Measurements from ENCODE around the gene OR6M1.

The OR6M1 gene

GRCh38 chr11:123806249-123806648, at the start of gene OR6M1:
Gene OR6M1, minus strand, starts transcription at chr11:123806349. Its CDS starts 0 bp downstream, at chr11:123806349.
- in situ Hi-C loops (cut with MboI; ENCODE audit: low sequenced_read_pairs), result no loop called here

GRCh38 chr11:123853038-123853437, 46.9 kb upstream of the OR6M1 start:
- in situ Hi-C loops (cut with MboI; ENCODE audit: low sequenced_read_pairs), result no loop called here

GRCh38 chr11:123852321-123852720, 46.2 kb upstream of the OR6M1 start:
- in situ Hi-C loops (cut with MboI; ENCODE audit: low sequenced_read_pairs), result no loop called here

GRCh38 chr11:123851110-123851509, 45.0 kb upstream of the OR6M1 start:
- in situ Hi-C loops (cut with MboI; ENCODE audit: low sequenced_read_pairs), result no loop called here

GRCh38 chr11:123841174-123841573, 35.0 kb upstream of the OR6M1 start:
- in situ Hi-C loops (cut with MboI; ENCODE audit: low sequenced_read_pairs), result no loop called here

- in situ Hi-C loops (cut with MboI; ENCODE audit: low sequenced_read_pairs), result no loop called here
Observed at GRCh38 chr11:123839131-123839530, 33.0 kb upstream of the OR6M1 start.

- in situ Hi-C loops (cut with MboI; ENCODE audit: low sequenced_read_pairs), result no loop called here
Observed at GRCh38 chr11:123838659-123839058, 32.5 kb upstream of the OR6M1 start.

- in situ Hi-C loops (cut with MboI; ENCODE audit: low sequenced_read_pairs), result no loop called here
Observed at GRCh38 chr11:123838199-123838598, 32.0 kb upstream of the OR6M1 start.

GRCh38 chr11:123833095-123833494, 26.9 kb upstream of the OR6M1 start:
- in situ Hi-C loops (cut with MboI; ENCODE audit: low sequenced_read_pairs), result no loop called here

GRCh38 chr11:123829745-123830144, 23.6 kb upstream of the OR6M1 start:
- in situ Hi-C loops (cut with MboI; ENCODE audit: low sequenced_read_pairs), result no loop called here

GRCh38 chr11:123822599-123822998, 16.4 kb upstream of the OR6M1 start:
- in situ Hi-C loops (cut with MboI; ENCODE audit: low sequenced_read_pairs), result no loop called here

GRCh38 chr11:123822032-123822431, 15.9 kb upstream of the OR6M1 start:
- in situ Hi-C loops (cut with MboI; ENCODE audit: low sequenced_read_pairs), result no loop called here

- in situ Hi-C loops (cut with MboI; ENCODE audit: low sequenced_read_pairs), result no loop called here
Observed at GRCh38 chr11:123815122-123815521, 9.0 kb upstream of the OR6M1 start.

GRCh38 chr11:123801765-123802164, 4.4 kb downstream of the OR6M1 start:
- in situ Hi-C loops (cut with MboI; ENCODE audit: low sequenced_read_pairs), result no loop called here

GRCh38 chr11:123800036-123800435, 6.1 kb downstream of the OR6M1 start:
- in situ Hi-C loops (cut with MboI; ENCODE audit: low sequenced_read_pairs), result no loop called here

- in situ Hi-C loops (cut with MboI; ENCODE audit: low sequenced_read_pairs), result no loop called here
Observed at GRCh38 chr11:123799438-123799837, 6.7 kb downstream of the OR6M1 start.

- in situ Hi-C loops (cut with MboI; ENCODE audit: low sequenced_read_pairs), result no loop called here
Observed at GRCh38 chr11:123798513-123799252, 7.5 kb downstream of the OR6M1 start.

GRCh38 chr11:123798079-123798478, 8.1 kb downstream of the OR6M1 start:
- in situ Hi-C loops (cut with MboI; ENCODE audit: low sequenced_read_pairs), result no loop called here

GRCh38 chr11:123797541-123797940, 8.6 kb downstream of the OR6M1 start:
- in situ Hi-C loops (cut with MboI; ENCODE audit: low sequenced_read_pairs), result no loop called here

GRCh38 chr11:123797114-123797513, 9.0 kb downstream of the OR6M1 start:
- in situ Hi-C loops (cut with MboI; ENCODE audit: low sequenced_read_pairs), result no loop called here

GRCh38 chr11:123796226-123796625, 9.9 kb downstream of the OR6M1 start:
- in situ Hi-C loops (cut with MboI; ENCODE audit: low sequenced_read_pairs), result no loop called here

- in situ Hi-C loops (cut with MboI; ENCODE audit: low sequenced_read_pairs), result no loop called here
Observed at GRCh38 chr11:123783536-123783935, 22.6 kb downstream of the OR6M1 start.

GRCh38 chr11:123778511-123778910, 27.6 kb downstream of the OR6M1 start:
- in situ Hi-C loops (cut with MboI; ENCODE audit: low sequenced_read_pairs), result no loop called here
